Measurements from ENCODE around the gene RASGRF1. TPM values are rescaled to one million over a fixed set of nuclear protein-coding genes. Genes with fewer than 3 reads are reported as not detected.
A peak's percentile ranks its signal among the peaks of the same experiment; 100 is the strongest.

RASGRF1 gene
- polyA plus RNA-seq, 1 donor from 2014 or later, result 11.0 TPM

GRCh38 chr15:79091204-79091867 lies 756 bp upstream of the RASGRF1 start (continued):
- TF ChIP-seq SMC3 (conservative IDR thresholded peaks at IDR 0.05; ENCODE audit: poor library complexity) (peak; percentile 45), TAF1 (IDR thresholded peaks at IDR 0.05; ENCODE audit: low read depth) (no peak)

DNA sequence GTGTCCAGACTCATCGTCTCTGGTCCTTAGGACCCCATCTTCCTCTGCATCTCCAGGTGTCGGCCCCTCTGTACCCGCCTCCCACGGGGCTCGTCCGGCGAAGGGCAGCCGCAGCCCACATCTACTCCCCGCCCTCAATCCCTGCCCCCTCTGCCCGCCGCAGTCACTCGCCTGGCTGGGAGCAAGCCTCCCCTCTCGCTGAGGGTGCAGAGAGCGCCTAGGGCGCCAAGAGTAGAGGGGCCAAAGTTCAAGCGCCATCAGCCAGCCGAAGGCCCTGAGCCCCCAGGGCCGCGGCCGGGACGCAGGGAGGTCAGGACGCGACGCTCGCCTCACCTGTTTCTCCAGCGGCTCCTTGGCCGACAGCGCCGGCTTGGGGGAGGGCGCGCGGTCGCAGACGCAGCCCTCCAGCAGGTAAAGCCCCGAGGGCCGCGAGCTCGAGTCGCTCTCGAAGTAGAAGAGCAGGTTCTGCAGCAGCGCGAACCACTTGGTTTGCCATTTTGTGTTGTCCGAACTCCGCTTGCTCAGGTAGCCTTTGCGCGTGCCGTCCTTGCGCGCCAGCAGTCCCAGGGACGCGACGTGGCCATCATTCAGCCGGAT lies 592 bp downstream of the RASGRF1 start:
- H3K9me2 ChIP-seq (ENCODE audit: insufficient read depth, low read length), result no peaks in the 10 kb centered on the region
- H3K36me3 ChIP-seq (ENCODE audit: insufficient read depth, low read length), result no peaks in the 10 kb centered on the region
- no peaks in the 10 kb centered on the region for H3K79me2 ChIP-seq (replicated peaks; ENCODE audit: insufficient read depth, low read length)
- H3F3A ChIP-seq (ENCODE audit: insufficient read depth, low read length, poor library complexity, severe bottlenecking), result no peaks in the 10 kb centered on the region
- H3K4me3 ChIP-seq (ENCODE audit: low read length), result peak overlapping the region; percentile 98
- peak overlapping the region; percentile 54 for H3K4me2 ChIP-seq (ENCODE audit: low read length)
- H3K27me3 ChIP-seq (ENCODE audit: insufficient read depth, low read depth, low read length), result peaks cover 64% of the 10 kb centered on the region
- no peaks in the 10 kb centered on the region for H3K9me3 ChIP-seq (ENCODE audit: low read length)
- peak overlapping the region; percentile 84 for H3K9ac ChIP-seq (ENCODE audit: low read length)
- peaks cover 3% of the 10 kb centered on the region for H4K20me1 ChIP-seq (ENCODE audit: insufficient read depth)
- H2AFZ ChIP-seq (ENCODE audit: low read depth, low read length), result no peak overlapping the region
- TF ChIP-seq, protein P1, sequence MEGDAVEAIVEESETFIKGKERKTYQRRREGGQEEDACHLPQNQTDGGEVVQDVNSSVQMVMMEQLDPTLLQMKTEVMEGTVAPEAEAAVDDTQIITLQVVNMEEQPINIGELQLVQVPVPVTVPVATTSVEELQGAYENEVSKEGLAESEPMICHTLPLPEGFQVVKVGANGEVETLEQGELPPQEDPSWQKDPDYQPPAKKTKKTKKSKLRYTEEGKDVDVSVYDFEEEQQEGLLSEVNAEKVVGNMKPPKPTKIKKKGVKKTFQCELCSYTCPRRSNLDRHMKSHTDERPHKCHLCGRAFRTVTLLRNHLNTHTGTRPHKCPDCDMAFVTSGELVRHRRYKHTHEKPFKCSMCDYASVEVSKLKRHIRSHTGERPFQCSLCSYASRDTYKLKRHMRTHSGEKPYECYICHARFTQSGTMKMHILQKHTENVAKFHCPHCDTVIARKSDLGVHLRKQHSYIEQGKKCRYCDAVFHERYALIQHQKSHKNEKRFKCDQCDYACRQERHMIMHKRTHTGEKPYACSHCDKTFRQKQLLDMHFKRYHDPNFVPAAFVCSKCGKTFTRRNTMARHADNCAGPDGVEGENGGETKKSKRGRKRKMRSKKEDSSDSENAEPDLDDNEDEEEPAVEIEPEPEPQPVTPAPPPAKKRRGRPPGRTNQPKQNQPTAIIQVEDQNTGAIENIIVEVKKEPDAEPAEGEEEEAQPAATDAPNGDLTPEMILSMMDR (IDR thresholded peaks at IDR 0.05; ENCODE audit: poor library complexity, severe bottlenecking), result peak; percentile 11
- TF ChIP-seq, protein P2, sequence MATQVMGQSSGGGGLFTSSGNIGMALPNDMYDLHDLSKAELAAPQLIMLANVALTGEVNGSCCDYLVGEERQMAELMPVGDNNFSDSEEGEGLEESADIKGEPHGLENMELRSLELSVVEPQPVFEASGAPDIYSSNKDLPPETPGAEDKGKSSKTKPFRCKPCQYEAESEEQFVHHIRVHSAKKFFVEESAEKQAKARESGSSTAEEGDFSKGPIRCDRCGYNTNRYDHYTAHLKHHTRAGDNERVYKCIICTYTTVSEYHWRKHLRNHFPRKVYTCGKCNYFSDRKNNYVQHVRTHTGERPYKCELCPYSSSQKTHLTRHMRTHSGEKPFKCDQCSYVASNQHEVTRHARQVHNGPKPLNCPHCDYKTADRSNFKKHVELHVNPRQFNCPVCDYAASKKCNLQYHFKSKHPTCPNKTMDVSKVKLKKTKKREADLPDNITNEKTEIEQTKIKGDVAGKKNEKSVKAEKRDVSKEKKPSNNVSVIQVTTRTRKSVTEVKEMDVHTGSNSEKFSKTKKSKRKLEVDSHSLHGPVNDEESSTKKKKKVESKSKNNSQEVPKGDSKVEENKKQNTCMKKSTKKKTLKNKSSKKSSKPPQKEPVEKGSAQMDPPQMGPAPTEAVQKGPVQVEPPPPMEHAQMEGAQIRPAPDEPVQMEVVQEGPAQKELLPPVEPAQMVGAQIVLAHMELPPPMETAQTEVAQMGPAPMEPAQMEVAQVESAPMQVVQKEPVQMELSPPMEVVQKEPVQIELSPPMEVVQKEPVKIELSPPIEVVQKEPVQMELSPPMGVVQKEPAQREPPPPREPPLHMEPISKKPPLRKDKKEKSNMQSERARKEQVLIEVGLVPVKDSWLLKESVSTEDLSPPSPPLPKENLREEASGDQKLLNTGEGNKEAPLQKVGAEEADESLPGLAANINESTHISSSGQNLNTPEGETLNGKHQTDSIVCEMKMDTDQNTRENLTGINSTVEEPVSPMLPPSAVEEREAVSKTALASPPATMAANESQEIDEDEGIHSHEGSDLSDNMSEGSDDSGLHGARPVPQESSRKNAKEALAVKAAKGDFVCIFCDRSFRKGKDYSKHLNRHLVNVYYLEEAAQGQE (IDR thresholded peaks at IDR 0.05; ENCODE audit: borderline replicate concordance), result no peak
- H3K27ac ChIP-seq (ENCODE audit: low read length), result peak overlapping the region; percentile 89

DNA sequence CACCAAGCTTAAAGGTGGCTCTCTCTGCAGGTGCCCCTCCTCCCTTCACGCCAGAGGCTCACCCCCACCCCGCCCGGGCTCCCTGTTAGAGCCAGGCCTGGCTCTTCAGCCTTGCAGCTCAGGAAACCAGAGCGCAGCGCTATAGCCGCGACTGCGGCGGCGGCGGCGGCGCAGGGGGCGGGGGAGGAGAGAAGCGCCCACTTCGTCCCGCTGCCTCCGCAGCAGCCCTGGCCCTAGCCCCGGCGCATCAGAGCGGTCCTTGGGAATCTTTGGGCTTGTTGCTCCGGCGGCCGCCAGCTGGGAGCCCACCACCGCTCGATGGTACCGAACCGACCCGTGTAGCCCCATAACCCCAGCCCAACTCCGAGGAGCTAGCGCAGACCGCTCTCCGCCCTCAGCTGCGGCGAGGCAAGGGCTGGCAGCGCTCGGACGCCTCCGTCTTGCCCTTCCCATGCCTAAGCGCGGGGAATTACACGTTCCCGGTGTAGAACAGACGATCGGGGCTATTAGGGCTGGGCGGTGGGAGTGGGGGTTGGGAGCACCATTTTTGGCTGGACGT lies 1.2 kb downstream of the RASGRF1 start:
- Histone ChIP-seq H3K36me3 (ENCODE audit: insufficient read depth, low read length) (no peaks in the 10 kb centered on the region), H3K79me2 (replicated peaks; ENCODE audit: insufficient read depth, low read length) (no peaks in the 10 kb centered on the region), H4K20me1 (ENCODE audit: insufficient read depth) (peaks cover 3% of the 10 kb centered on the region), H3K4me2 (ENCODE audit: low read length) (peak overlapping the region; percentile 80), H3K9ac (ENCODE audit: low read length) (peak overlapping the region; percentile 84), H3K27me3 (ENCODE audit: insufficient read depth, low read depth, low read length) (peaks cover 58% of the 10 kb centered on the region), H3K4me3 (ENCODE audit: low read length) (peak overlapping the region; percentile 98), H3F3A (ENCODE audit: insufficient read depth, low read length, poor library complexity, severe bottlenecking) (no peaks in the 10 kb centered on the region), H3K9me2 (ENCODE audit: insufficient read depth, low read length) (no peaks in the 10 kb centered on the region), H3K9me3 (ENCODE audit: low read length) (no peaks in the 10 kb centered on the region), H3K27ac (ENCODE audit: low read length) (peak overlapping the region; percentile 89), H2AFZ (ENCODE audit: low read depth, low read length) (no peak overlapping the region)
- TF ChIP-seq MXI1 (conservative IDR thresholded peaks at IDR 0.05; ENCODE audit: poor library complexity, severe bottlenecking) (peak; percentile 14), SMC3 (conservative IDR thresholded peaks at IDR 0.05; ENCODE audit: poor library complexity) (peak; percentile 55), RAD21 (conservative IDR thresholded peaks at IDR 0.05) (peak; percentile 50), EZH2 (IDR thresholded peaks at IDR 0.05; ENCODE audit: borderline replicate concordance, insufficient read depth, low read length, poor library complexity, severe bottlenecking) (no peak)
- TF ChIP-seq, protein P1 (IDR thresholded peaks at IDR 0.05; ENCODE audit: poor library complexity, severe bottlenecking), result no peak

All from neural cell (in vitro differentiated cells).